ENCODE results near the gene TPSG1. TPM values are rescaled to one million over a fixed set of nuclear protein-coding genes. Genes with fewer than 3 reads are reported as not detected.
A peak's percentile ranks its signal among the peaks of the same experiment; 100 is the strongest.

Gene TPSG1
- total RNA-seq, 2 donors from 2014 or later, result 32.6 to 34.3 TPM

- no peak for DNase-seq
- no peaks in the 10 kb centered on the region for H3K4me1 ChIP-seq
- H3K9me3 ChIP-seq, result no peaks in the 10 kb centered on the region
- no peaks in the 10 kb centered on the region for H3K36me3 ChIP-seq
- TF ChIP-seq CTCF (IDR thresholded peaks at IDR 0.05), result no peak
- intact Hi-C loops (cut with DNase I), result no loop called here
- H3K27ac ChIP-seq, result peak overlapping the region; percentile 17
- peak overlapping the region in 1 of 2 donors; percentile 14 for H3K9ac ChIP-seq (ENCODE audit: low read depth in 2 of 2, low read length in 2 of 2)
- H3K27me3 ChIP-seq, result no peaks in the 10 kb centered on the region
- H3K4me3 ChIP-seq, result no peak overlapping the region
These were observed 44.3 kb downstream of the TPSG1 start for GRCh38 chr16:1180549-1181403.

GRCh38 chr16:1178295-1178910 is 46.7 kb downstream of the TPSG1 start:
- H3K27me3 ChIP-seq, result no peaks in the 10 kb centered on the region
- H3K27ac ChIP-seq, result no peak overlapping the region
- H3K4me1 ChIP-seq, result no peaks in the 10 kb centered on the region

GRCh38 chr16:1177750-1178149 is 47.3 kb downstream of the TPSG1 start:
- no peaks in the 10 kb centered on the region for H3K27me3 ChIP-seq
- no peaks in the 10 kb centered on the region for H3K36me3 ChIP-seq
- no peak overlapping the region for H3K9ac ChIP-seq (ENCODE audit: low read depth in 2 of 2, low read length in 2 of 2)
- no peak overlapping the region for H3K27ac ChIP-seq
- no peaks in the 10 kb centered on the region for H3K9me3 ChIP-seq
- no peak for DNase-seq
- H3K4me3 ChIP-seq, result no peak overlapping the region
- intact Hi-C loops (cut with DNase I), result no loop called here
- no peak for TF ChIP-seq CTCF (IDR thresholded peaks at IDR 0.05)
- H3K4me1 ChIP-seq, result no peaks in the 10 kb centered on the region

More at GRCh38 chr16:1178295-1178910, 46.7 kb downstream of the TPSG1 start:
- TF ChIP-seq CTCF (IDR thresholded peaks at IDR 0.05), result no peak
- H3K4me3 ChIP-seq, result no peak overlapping the region
- H3K9me3 ChIP-seq, result no peaks in the 10 kb centered on the region
- intact Hi-C loops (cut with DNase I), result no loop called here
- no peak for DNase-seq
- no peaks in the 10 kb centered on the region for H3K36me3 ChIP-seq
- H3K9ac ChIP-seq (ENCODE audit: low read depth in 2 of 2, low read length in 2 of 2), result no peak overlapping the region

- Histone ChIP-seq H3K36me3 (no peaks in the 10 kb centered on the region), H3K4me3 (no peak overlapping the region), H3K9ac (ENCODE audit: low read depth in 2 of 2, low read length in 2 of 2) (no peak overlapping the region), H3K4me1 (no peaks in the 10 kb centered on the region), H3K27ac (no peak overlapping the region), H3K27me3 (no peaks in the 10 kb centered on the region), H3K9me3 (no peaks in the 10 kb centered on the region)
- no peak for TF ChIP-seq CTCF (IDR thresholded peaks at IDR 0.05)
- DNase-seq, result no peak
- intact Hi-C loops (cut with DNase I), result no loop called here
These were observed 48.0 kb downstream of the TPSG1 start for GRCh38 chr16:1177053-1177452.

- no peaks in the 10 kb centered on the region for H3K27me3 ChIP-seq
- no peak overlapping the region for H3K9ac ChIP-seq (ENCODE audit: low read depth in 2 of 2, low read length in 2 of 2)
- DNase-seq, result no peak
- H3K4me1 ChIP-seq, result no peaks in the 10 kb centered on the region
- intact Hi-C loops (cut with DNase I), result no loop called here
- H3K9me3 ChIP-seq, result no peaks in the 10 kb centered on the region
- TF ChIP-seq CTCF (IDR thresholded peaks at IDR 0.05), result no peak
- no peaks in the 10 kb centered on the region for H3K36me3 ChIP-seq
- no peak overlapping the region for H3K4me3 ChIP-seq
- no peak overlapping the region for H3K27ac ChIP-seq
These were observed 48.7 kb downstream of the TPSG1 start for GRCh38 chr16:1176280-1176897.

Data from colonic mucosa (tissue), 4 donors.